HUES48 (cell line): ENCODE measurements around the gene RPL10A.
A peak's percentile ranks its signal among the peaks of the same experiment; 100 is the strongest.

Experiments
- H3K27ac ChIP-seq: one replicate; pipeline ENCODE4 v1.7.0; 2013; ENCODE audit warnings: low read depth, low read length, inconsistent platforms
- H3K27me3 ChIP-seq: 2 replicates; pipeline ENCODE4 v1.6.1; 2013; ENCODE audit warnings: mild to moderate bottlenecking, low read length; ENCODE audit not compliant: control insufficient read depth, insufficient read depth
- H3K36me3 ChIP-seq: 2 replicates; pipeline ENCODE4 v1.6.1; 2013; ENCODE audit warnings: low read length; ENCODE audit not compliant: control insufficient read depth, insufficient read depth
- H3K4me1 ChIP-seq: 2 replicates; pipeline ENCODE4 v1.6.1; 2013; ENCODE audit warnings: mild to moderate bottlenecking, low read length; ENCODE audit not compliant: control insufficient read depth, insufficient read depth
- H3K4me3 ChIP-seq: 2 replicates; pipeline ENCODE4 v1.5.1; 2013; ENCODE audit warnings: mild to moderate bottlenecking, low read depth, low read length
- H3K9ac ChIP-seq: 2 replicates; pipeline ENCODE4 v1.6.1; 2013; ENCODE audit warnings: mild to moderate bottlenecking, low read depth, low read length, moderate library complexity
- H3K9me3 ChIP-seq: 2 replicates; pipeline ENCODE4 v1.6.1; 2013; ENCODE audit warnings: low read length; ENCODE audit not compliant: control insufficient read depth, insufficient read depth

The RPL10A gene

GRCh38 chr6:35493307-35493983 lies 25.2 kb downstream of the RPL10A start:
- H3K9me3 ChIP-seq = no peaks in the 10 kb centered on the region
- no peak overlapping the region for H3K27ac ChIP-seq
- peaks cover 69% of the 10 kb centered on the region for H3K4me1 ChIP-seq
- no peaks in the 10 kb centered on the region for H3K36me3 ChIP-seq
- no peak overlapping the region for H3K4me3 ChIP-seq
- peaks cover 11% of the 10 kb centered on the region for H3K27me3 ChIP-seq
- H3K9ac ChIP-seq = no peak overlapping the region; the same call in 1 of the 2 replicates

- H3K4me1 ChIP-seq = peaks cover 72% of the 10 kb centered on the region
- H3K4me3 ChIP-seq = no peak overlapping the region; the same call in 1 of the 2 replicates
- H3K36me3 ChIP-seq = no peaks in the 10 kb centered on the region
- H3K27me3 ChIP-seq = peaks cover 18% of the 10 kb centered on the region
- H3K9me3 ChIP-seq = no peaks in the 10 kb centered on the region
- no peak overlapping the region for H3K27ac ChIP-seq
- no peak overlapping the region for H3K9ac ChIP-seq
Measured at GRCh38 chr6:35494161-35494563, 26.0 kb downstream of the RPL10A start.

GRCh38 chr6:35495258-35496035 lies 27.2 kb downstream of the RPL10A start:
- H3K4me1 ChIP-seq = peaks cover 66% of the 10 kb centered on the region
- no peaks in the 10 kb centered on the region for H3K36me3 ChIP-seq
- peak overlapping the region; percentile 71 for H3K27ac ChIP-seq
- H3K4me3 ChIP-seq = peak overlapping the region; percentile 70
- H3K9ac ChIP-seq = no peak overlapping the region
- no peaks in the 10 kb centered on the region for H3K9me3 ChIP-seq
- peaks cover 26% of the 10 kb centered on the region for H3K27me3 ChIP-seq

- no peaks in the 10 kb centered on the region for H3K9me3 ChIP-seq
- H3K9ac ChIP-seq = no peak overlapping the region; the same call in 1 of the 2 replicates
- no peaks in the 10 kb centered on the region for H3K36me3 ChIP-seq
- H3K27me3 ChIP-seq = peaks cover 26% of the 10 kb centered on the region
- H3K27ac ChIP-seq = peak overlapping the region; percentile 71
- H3K4me3 ChIP-seq = peak overlapping the region; percentile 70
- peaks cover 63% of the 10 kb centered on the region for H3K4me1 ChIP-seq
Measured at GRCh38 chr6:35496036-35496840, 28.0 kb downstream of the RPL10A start.

GRCh38 chr6:35496841-35497570 lies 28.8 kb downstream of the RPL10A start, which contains the start of gene TEAD3:
Gene TEAD3, minus strand, starts transcription at chr6:35497079.
- Histone ChIP-seq H3K36me3 (no peaks in the 10 kb centered on the region), H3K27ac (peak within 1 kb of the TSS; percentile 83), H3K9ac (peak within 1 kb of the TSS; percentile 80), H3K9me3 (no peaks in the 10 kb centered on the region), H3K4me1 (peaks cover 55% of the 10 kb centered on the region), H3K27me3 (peaks cover 26% of the 10 kb centered on the region), H3K4me3 (peak within 1 kb of the TSS; percentile 75)

GRCh38 chr6:35497571-35498421 lies 29.6 kb downstream of the RPL10A start:
- H3K9ac ChIP-seq = peak overlapping the region; percentile 80
- H3K36me3 ChIP-seq = no peaks in the 10 kb centered on the region
- H3K9me3 ChIP-seq = no peaks in the 10 kb centered on the region
- H3K27ac ChIP-seq = peak overlapping the region; percentile 83
- peaks cover 26% of the 10 kb centered on the region for H3K27me3 ChIP-seq
- peaks cover 47% of the 10 kb centered on the region for H3K4me1 ChIP-seq
- peak overlapping the region; percentile 75 for H3K4me3 ChIP-seq

- Histone ChIP-seq H3K36me3 (no peaks in the 10 kb centered on the region), H3K27me3 (peaks cover 26% of the 10 kb centered on the region), H3K4me1 (peaks cover 40% of the 10 kb centered on the region), H3K27ac (peak overlapping the region; percentile 83), H3K9me3 (no peaks in the 10 kb centered on the region), H3K4me3 (peak overlapping the region; percentile 75), H3K9ac (peak overlapping the region; percentile 78)
Measured at GRCh38 chr6:35498422-35499067, 30.3 kb downstream of the RPL10A start.

GRCh38 chr6:35499372-35499771 lies 31.2 kb downstream of the RPL10A start:
- Histone ChIP-seq H3K4me1 (peaks cover 31% of the 10 kb centered on the region), H3K36me3 (no peaks in the 10 kb centered on the region), H3K27me3 (peaks cover 26% of the 10 kb centered on the region), H3K9me3 (no peaks in the 10 kb centered on the region), H3K4me3 (no peak overlapping the region), H3K27ac (no peak overlapping the region), H3K9ac (no peak overlapping the region)

- Histone ChIP-seq H3K9me3 (no peaks in the 10 kb centered on the region), H3K36me3 (no peaks in the 10 kb centered on the region), H3K4me3 (no peak overlapping the region), H3K4me1 (peaks cover 20% of the 10 kb centered on the region), H3K27ac (no peak overlapping the region), H3K27me3 (peaks cover 20% of the 10 kb centered on the region), H3K9ac (no peak overlapping the region)
Measured at GRCh38 chr6:35500782-35501181, 32.6 kb downstream of the RPL10A start.
